HG03520 (cell line): Measurements from ENCODE around the gene CHST15.

Experiments
- ATAC-seq: cut with Tn5 transposase; IDR thresholded peaks from one replicate; pipeline ENCODE4 v1.9.1; 2021; ENCODE audit warnings: mild to moderate bottlenecking, moderate library complexity; ENCODE audit not compliant: unreplicated experiment

Gene CHST15

GRCh38 chr10:124002391-124003069 lies 90.9 kb downstream of the CHST15 start:
- ATAC-seq = no peak

GRCh38 chr10:124001391-124002148 lies 91.8 kb downstream of the CHST15 start:
- no peak for ATAC-seq

GRCh38 chr10:124000792-124001201 lies 92.6 kb downstream of the CHST15 start:
- no peak for ATAC-seq

GRCh38 chr10:123999956-124000615 lies 93.3 kb downstream of the CHST15 start:
- no peak for ATAC-seq

GRCh38 chr10:123999261-123999660 lies 94.1 kb downstream of the CHST15 start:
- ATAC-seq = no peak

GRCh38 chr10:123998197-123999141 lies 94.9 kb downstream of the CHST15 start:
- ATAC-seq = no peak

- ATAC-seq = no peak
Observed at GRCh38 chr10:123997486-123998196, 95.8 kb downstream of the CHST15 start.

- no peak for ATAC-seq
Observed at GRCh38 chr10:123997013-123997412, 96.4 kb downstream of the CHST15 start.

GRCh38 chr10:123996302-123996701 lies 97.1 kb downstream of the CHST15 start:
- no peak for ATAC-seq

GRCh38 chr10:123995461-123996131 lies 97.8 kb downstream of the CHST15 start:
- ATAC-seq = no peak

GRCh38 chr10:123995082-123995460 lies 98.3 kb downstream of the CHST15 start:
- no peak for ATAC-seq

- ATAC-seq = no peak
Observed at GRCh38 chr10:123994417-123995081, 98.8 kb downstream of the CHST15 start.

GRCh38 chr10:123993534-123994416 lies 99.6 kb downstream of the CHST15 start:
- ATAC-seq = no peak

GRCh38 chr10:123991611-123992570 lies 101.5 kb downstream of the CHST15 start:
- ATAC-seq = no peak

GRCh38 chr10:123990889-123991288 lies 102.5 kb downstream of the CHST15 start:
- ATAC-seq = no peak

GRCh38 chr10:123988694-123989093 lies 104.7 kb downstream of the CHST15 start:
- ATAC-seq = no peak

GRCh38 chr10:123986736-123987135 lies 106.7 kb downstream of the CHST15 start:
- no peak for ATAC-seq
